IPS-20b (cell line): ENCODE data around the gene GPR158.
"Not testable (repeated sequence)": the region's sequence is repeated elsewhere in the genome, so short reads cannot be mapped to it uniquely, and the experiment has no call there.

ENCODE experiments used
- H3K27ac ChIP-seq: one replicate; pipeline ENCODE4 v1.5.1; 2013; ENCODE audit warnings: low read length
- H3K27me3 ChIP-seq: 2 replicates; pipeline ENCODE4 v1.6.1; 2013; ENCODE audit warnings: mild to moderate bottlenecking, low read length, inconsistent platforms; ENCODE audit not compliant: insufficient read depth
- H3K36me3 ChIP-seq: 2 replicates; pipeline ENCODE4 v1.6.1; 2013; ENCODE audit warnings: low read depth, mild to moderate bottlenecking, inconsistent platforms, low read length, moderate library complexity; ENCODE audit not compliant: insufficient read depth
- H3K4me1 ChIP-seq: 2 replicates; pipeline ENCODE4 v1.6.1; 2013; ENCODE audit warnings: mild to moderate bottlenecking, control low read depth, inconsistent platforms, low read length, moderate library complexity; ENCODE audit not compliant: insufficient read depth
- H3K4me3 ChIP-seq: 2 replicates; pipeline ENCODE4 v1.5.1; 2013; ENCODE audit warnings: mild to moderate bottlenecking, low read length, inconsistent platforms
- H3K9ac ChIP-seq: 2 replicates; pipeline ENCODE4 v1.6.1; 2013; ENCODE audit warnings: low read depth, mild to moderate bottlenecking, inconsistent platforms, low read length, moderate library complexity
- H3K9me3 ChIP-seq: 2 replicates; pipeline ENCODE4 v1.6.1; 2013; ENCODE audit warnings: mild to moderate bottlenecking, low read depth, low read length, inconsistent platforms; ENCODE audit not compliant: insufficient read depth

The GPR158 gene

DNA sequence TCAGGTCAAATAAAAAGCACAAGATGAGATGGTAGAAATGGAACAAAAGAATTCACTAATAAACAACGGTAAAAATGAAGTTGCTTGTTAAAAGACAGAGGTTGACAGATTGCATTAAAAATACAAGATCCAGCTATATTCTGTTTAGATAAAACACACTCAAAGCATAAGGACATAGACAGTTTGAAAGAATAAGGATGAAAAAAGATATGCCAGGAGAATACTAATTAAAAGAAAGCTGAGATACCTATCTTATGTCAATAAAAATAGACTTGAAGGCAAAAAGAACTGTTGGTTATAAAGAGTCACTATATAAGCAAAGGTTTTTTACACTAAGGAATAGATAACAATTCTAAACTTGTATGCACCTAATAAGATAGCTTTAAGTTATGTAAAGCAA is 105.3 kb downstream of the GPR158 start:
- peaks cover 16% of the 10 kb centered on the region for H3K9me3 ChIP-seq
- no peaks in the 10 kb centered on the region for H3K27me3 ChIP-seq
- no peak overlapping the region for H3K4me3 ChIP-seq
- H3K9ac ChIP-seq: no peak overlapping the region
- no peak overlapping the region for H3K27ac ChIP-seq
- no peaks in the 10 kb centered on the region for H3K4me1 ChIP-seq
- H3K36me3 ChIP-seq: no peaks in the 10 kb centered on the region

DNA sequence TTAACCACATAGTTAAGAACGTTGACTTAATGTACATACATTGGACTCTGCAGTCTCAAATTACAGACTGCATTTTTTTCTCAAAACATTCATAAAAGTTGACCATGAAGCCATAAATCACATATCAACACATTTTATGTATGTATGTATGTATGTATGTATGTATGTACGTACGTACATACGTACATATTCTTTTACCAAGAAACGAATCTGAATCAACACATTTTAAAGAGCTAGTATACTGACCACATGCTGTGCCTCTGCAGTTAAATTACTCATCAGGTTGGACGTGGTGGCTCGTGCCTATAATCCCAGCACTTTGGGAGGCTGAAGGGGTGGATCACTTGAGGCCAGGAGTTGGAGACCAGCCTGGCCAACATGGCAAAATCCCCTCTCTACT is 105.8 kb downstream of the GPR158 start:
- no peaks in the 10 kb centered on the region for H3K36me3 ChIP-seq
- H3K9ac ChIP-seq: no peak overlapping the region
- no peak overlapping the region for H3K27ac ChIP-seq
- no peaks in the 10 kb centered on the region for H3K27me3 ChIP-seq
- H3K9me3 ChIP-seq: peaks cover 21% of the 10 kb centered on the region
- H3K4me3 ChIP-seq: no peak overlapping the region
- H3K4me1 ChIP-seq: no peaks in the 10 kb centered on the region

DNA sequence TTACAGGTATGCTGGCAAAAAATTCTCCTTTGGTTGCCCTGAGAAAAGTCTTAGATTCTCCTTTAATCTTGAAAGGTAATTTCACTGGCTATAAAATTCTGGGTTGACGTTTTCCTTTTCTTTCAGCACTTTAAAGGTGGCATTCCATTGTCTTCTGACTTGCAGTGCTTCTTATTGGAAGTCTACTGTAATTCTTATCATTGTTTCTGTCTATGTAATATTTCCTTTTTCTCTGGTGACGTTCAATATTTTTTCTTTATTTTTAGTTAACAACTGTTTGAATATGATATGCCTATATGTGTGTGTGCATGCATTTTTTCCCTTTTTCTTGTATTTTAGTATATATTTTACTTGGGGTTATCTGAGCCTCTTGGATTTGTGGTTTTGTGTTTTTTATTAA is 111.0 kb downstream of the GPR158 start:
- H3K4me1 ChIP-seq: no peaks in the 10 kb centered on the region
- no peaks in the 10 kb centered on the region for H3K27me3 ChIP-seq
- no peak overlapping the region for H3K27ac ChIP-seq
- H3K4me3 ChIP-seq: no peak overlapping the region
- no peaks in the 10 kb centered on the region for H3K36me3 ChIP-seq
- H3K9ac ChIP-seq: no peak overlapping the region
- peaks cover 25% of the 10 kb centered on the region for H3K9me3 ChIP-seq

DNA sequence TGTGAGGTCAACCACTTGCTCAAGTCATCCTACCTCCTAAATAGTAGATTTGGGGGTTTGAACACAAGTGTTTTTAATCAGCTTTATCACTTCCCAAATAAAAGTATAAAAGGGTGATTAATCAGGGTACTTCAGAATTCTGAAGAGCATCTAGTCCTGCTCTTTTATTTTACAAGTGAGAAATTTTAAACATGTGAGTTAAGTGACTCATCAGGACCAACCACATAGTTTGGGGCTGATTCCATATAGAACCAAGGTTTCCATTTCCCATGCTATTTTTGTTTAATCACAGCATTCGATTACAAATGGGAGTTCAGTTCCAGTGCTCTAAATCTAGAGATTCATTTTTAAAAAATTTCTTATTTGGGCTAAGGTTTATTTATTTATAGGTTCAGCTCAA is 113.4 kb downstream of the GPR158 start:
- Histone ChIP-seq H3K27me3 (no peaks in the 10 kb centered on the region), H3K9me3 (peaks cover 25% of the 10 kb centered on the region), H3K4me1 (no peaks in the 10 kb centered on the region), H3K4me3 (no peak overlapping the region), H3K27ac (no peak overlapping the region), H3K9ac (no peak overlapping the region), H3K36me3 (no peaks in the 10 kb centered on the region)

DNA sequence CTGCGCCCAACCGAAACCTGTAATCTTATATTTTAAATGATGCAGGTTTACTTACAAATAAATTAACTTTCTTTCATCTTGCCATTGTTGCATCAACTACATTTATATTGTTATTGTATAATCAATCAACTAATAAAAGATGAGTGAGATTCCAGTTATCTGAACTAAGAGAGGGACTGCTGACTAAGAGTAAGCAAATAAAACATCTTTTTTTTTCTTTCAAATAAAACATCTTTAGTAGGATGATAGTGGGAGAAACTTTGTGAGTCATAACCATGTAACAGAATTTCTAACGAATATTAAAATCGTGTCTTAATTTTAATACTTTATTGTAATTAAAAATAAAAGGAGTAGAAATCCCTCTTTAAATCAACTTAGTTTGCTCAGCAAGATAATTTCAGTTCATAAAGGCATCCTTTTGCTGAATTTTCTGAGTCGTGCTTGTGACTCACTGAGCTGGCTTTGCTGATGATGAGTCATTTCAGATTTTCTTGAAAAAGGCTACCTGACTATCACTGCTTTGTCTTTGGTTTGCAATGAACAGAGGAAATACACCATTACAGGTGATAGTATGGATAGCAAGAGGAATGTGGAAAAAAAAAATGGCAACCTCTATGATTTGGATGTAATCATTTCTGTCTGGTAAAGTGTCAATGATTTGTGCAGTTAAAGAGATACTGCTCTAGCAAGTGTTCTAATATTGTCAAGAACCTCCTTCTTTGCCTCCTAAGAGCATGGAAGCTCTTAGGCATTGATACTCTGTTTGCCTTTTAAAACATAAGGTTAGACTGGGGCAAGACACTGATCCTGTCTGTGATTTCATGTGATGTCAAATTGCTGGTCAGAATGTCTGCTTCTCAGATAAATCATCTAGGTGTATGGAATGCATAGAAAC is 119.5 kb downstream of the GPR158 start:
- H3K9ac ChIP-seq: no peak overlapping the region
- H3K36me3 ChIP-seq: no peaks in the 10 kb centered on the region
- H3K27ac ChIP-seq: no peak overlapping the region
- no peaks in the 10 kb centered on the region for H3K9me3 ChIP-seq
- H3K27me3 ChIP-seq: no peaks in the 10 kb centered on the region
- H3K4me3 ChIP-seq: no peak overlapping the region
- H3K4me1 ChIP-seq: no peaks in the 10 kb centered on the region

DNA sequence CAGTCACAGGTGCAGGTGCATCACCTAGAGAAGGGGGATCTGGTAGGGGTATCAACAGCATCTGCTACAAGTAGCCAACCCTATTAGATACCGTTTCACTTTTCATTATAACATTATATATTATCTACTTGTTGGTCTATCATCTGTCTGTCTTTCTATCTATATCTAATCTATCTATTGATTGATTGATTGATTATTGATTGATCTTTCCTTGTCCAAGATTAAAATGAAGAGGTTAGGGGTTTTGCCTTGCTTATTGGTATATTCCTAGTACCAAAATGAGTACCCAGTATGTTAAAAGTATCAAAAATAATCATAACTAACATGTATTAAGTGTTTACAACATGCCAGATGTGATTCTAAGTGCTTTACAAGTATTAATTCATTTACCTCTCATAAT is 121.5 kb downstream of the GPR158 start:
- H3K9me3 ChIP-seq: no peaks in the 10 kb centered on the region
- no peaks in the 10 kb centered on the region for H3K36me3 ChIP-seq
- H3K4me3 ChIP-seq: no peak overlapping the region
- no peak overlapping the region for H3K9ac ChIP-seq
- peaks cover 6% of the 10 kb centered on the region for H3K4me1 ChIP-seq
- no peaks in the 10 kb centered on the region for H3K27me3 ChIP-seq
- H3K27ac ChIP-seq: no peak overlapping the region

DNA sequence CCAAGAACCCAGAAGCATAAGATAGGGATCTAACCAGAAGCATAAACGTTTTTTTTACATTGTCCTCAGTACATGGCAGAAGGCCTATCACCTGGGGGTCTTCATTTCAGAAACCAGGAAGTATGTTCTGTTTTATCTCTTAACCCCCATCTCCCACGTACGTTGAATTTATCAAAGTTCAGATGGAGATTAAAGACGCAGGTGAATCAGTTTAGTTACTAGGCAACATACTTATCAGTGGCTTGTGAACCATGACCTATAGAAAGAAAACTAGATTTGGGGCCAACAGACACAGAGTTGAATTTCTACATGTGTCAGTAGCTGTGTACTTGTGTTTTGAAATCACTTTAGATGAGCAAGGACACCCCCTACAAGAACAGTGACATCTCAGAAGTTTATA is 122.7 kb downstream of the GPR158 start:
- Histone ChIP-seq H3K36me3 (no peaks in the 10 kb centered on the region), H3K27me3 (no peaks in the 10 kb centered on the region), H3K9ac (no peak overlapping the region), H3K27ac (no peak overlapping the region), H3K4me3 (no peak overlapping the region), H3K9me3 (no peaks in the 10 kb centered on the region), H3K4me1 (peaks cover 6% of the 10 kb centered on the region)

DNA sequence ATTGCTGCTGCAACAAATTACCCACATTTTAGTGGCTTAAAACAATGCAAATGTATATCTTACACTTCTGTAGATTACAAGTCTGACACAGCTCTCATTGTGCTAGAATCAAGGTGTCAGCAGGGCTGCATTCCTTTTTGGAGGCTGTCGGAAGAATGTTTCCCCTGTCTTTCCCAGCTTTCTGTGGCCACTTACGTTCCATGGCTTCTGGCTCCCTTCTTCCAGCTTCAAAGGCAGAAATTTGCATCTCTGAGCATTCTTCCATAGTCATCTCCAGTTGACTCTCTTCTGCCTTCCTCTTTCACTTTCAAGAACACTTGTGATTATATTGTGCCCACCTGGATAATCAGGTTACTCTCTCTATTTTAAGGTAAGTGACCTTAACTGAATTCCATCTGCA is 125.3 kb downstream of the GPR158 start:
- Histone ChIP-seq H3K4me3 (no peak overlapping the region), H3K36me3 (no peaks in the 10 kb centered on the region), H3K4me1 (peaks cover 6% of the 10 kb centered on the region), H3K9ac (no peak overlapping the region), H3K9me3 (no peaks in the 10 kb centered on the region), H3K27me3 (no peaks in the 10 kb centered on the region), H3K27ac (no peak overlapping the region)

DNA sequence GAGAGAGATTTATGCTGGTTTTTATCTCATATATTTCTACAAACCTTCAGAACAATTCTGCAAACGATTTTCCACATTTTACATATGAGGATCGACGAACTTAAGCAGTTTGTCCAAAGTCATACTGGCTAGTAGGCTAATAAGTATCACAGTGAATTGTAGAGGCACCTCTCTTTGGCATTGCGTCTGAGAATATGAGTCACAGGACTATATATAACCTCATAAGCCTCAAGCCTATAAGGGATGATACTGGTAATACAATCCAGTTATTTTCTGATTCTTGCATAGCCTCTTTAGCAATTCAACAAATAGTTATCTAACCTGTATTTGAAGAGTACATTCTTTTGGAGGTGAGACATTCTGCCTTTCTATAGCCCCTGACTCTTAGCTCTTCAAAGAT is 129.8 kb downstream of the GPR158 start:
- Histone ChIP-seq H3K36me3 (no peaks in the 10 kb centered on the region), H3K4me1 (peaks cover 6% of the 10 kb centered on the region), H3K4me3 (no peak overlapping the region), H3K9ac (no peak overlapping the region), H3K27ac (no peak overlapping the region), H3K27me3 (no peaks in the 10 kb centered on the region), H3K9me3 (peaks cover 11% of the 10 kb centered on the region; the same call in 1 of the 2 replicates)

DNA sequence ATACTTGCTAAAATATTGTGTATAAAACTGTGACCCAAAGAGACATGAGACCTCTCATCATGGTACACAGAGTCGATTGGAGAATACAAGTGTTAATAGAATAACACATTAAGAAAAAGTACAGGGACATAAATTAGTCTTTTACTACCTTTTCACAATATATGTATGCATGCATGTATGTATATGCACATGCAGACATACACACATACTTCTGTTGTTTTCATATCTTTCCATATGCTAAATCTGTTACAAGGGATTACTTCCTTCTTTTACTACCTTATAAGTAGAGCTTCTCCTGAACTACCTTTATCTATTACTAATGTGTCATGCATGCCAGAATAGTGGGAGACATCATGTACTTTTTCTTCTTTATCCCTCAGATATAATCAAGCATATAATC is 131.6 kb downstream of the GPR158 start:
- Histone ChIP-seq H3K27me3 (no peaks in the 10 kb centered on the region), H3K36me3 (no peaks in the 10 kb centered on the region), H3K27ac (no peak overlapping the region), H3K4me3 (no peak overlapping the region), H3K9me3 (peaks cover 11% of the 10 kb centered on the region; the same call in 1 of the 2 replicates), H3K4me1 (no peaks in the 10 kb centered on the region), H3K9ac (no peak overlapping the region)

DNA sequence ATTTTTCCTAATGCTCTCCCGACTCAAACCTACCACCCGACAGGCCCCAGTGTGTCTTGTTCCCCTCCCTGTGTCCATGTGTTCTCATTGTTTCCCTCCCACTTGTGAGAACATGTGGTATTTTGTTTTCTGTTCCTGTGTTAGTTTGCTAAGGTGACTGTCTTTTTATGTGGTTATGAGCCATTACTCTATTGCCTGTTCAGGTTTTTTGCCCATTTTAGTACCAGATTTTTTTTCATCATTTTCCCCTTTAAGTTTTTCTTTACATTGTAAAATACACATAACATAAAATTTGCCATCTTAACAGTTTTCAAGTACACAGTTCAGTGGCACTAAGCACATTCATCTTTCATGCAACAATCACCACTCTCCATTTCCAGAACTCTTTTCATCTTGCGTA is 133.5 kb downstream of the GPR158 start:
- Histone ChIP-seq H3K27ac (no peak overlapping the region), H3K4me3 (no peak overlapping the region), H3K9me3 (peaks cover 11% of the 10 kb centered on the region; the same call in 1 of the 2 replicates), H3K36me3 (no peaks in the 10 kb centered on the region), H3K4me1 (no peaks in the 10 kb centered on the region), H3K9ac (no peak overlapping the region), H3K27me3 (no peaks in the 10 kb centered on the region)

DNA sequence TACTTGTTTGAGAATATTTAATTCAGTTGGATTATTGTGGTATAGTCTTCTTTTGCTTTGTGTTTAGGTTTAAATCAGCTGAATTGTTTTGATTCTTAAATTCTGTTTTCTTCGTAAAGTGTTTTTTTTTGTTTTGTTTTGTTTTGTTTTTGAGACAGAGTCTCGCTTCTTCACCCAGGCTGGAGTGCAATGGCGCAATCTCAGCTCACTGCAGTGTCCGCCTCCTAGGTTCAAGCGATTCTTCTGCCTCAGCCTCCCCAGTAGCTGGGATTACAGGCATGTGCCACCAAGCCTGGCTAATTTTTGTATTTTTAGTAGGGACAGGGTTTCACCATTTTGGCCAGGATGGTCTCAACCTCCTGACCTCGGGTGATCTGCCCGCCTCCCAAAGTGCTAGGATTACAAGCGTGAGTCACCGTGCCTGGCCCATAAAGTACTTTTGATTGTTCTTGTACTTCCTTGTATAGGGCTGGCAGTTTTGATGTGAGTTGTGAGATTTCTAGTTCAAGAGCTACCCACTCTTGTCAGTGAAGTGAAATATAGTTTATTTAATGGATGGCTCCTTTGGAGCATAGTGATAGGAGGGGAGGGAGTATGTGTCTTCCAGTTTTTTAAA is 142.9 kb downstream of the GPR158 start:
- H3K27ac ChIP-seq, H3K9me3 ChIP-seq, H3K4me3 ChIP-seq, H3K9ac ChIP-seq, H3K27me3 ChIP-seq, H3K36me3 ChIP-seq, H3K4me1 ChIP-seq: not testable (repeated sequence)
